Activated CD4-positive, alpha-beta T cell treated with anti-CD3 and anti-CD28 coated beads, Interleukin-2, amount 50 U/mL, for 4 hours (primary cell): ENCODE measurements around the gene CHMP3.
"Not testable (repeated sequence)": the region's sequence is repeated elsewhere in the genome, so short reads cannot be mapped to it uniquely, and the experiment has no call there.

Experiments
- DNase-seq, 2 experiments: peaks; one replicate each; pipeline ENCODE4 v3.0.0-alpha.2; 2020

Gene CHMP3

DNA sequence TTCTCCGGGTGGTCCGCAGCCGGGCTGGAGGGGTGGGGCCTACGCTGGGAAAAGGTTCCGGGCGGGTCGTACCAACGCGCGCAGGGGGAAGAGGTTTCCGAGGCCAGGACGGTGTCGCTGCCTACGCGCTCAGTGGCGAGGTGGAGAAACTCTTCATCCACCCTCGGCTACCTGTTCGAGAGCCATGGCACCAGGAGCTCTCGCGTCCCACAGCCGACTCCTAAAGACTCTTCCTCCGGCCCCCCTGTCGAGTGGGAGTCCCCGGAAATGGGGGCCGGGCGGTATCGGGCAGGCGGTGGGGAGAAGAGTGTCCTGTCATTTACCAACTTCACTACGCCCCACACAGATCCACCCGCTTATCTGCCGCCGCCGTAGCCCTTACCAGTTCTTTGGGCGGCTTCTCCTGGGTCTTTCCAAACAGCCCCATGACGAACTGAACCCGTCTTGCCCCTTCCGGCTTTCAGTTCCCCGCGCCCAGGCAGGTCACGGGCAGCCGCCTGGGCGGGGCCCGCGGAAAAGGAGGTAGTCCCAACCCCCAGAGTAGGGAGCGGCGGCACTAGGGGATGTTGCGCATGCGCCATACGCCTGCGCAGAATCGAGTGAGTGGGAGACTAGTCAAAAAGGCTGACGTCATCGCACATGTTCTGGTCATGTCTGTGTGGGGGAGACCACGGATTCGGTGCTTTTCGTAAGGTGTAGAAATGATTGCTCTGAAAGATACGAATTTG, at the start of gene CHMP3:
TSS of gene CHMP3 (minus strand) at position 522 of the 728 bp plus-strand sequence. CDS start at position 427, 95 bp downstream.
- DNase-seq, result peak; percentile 95

DNA sequence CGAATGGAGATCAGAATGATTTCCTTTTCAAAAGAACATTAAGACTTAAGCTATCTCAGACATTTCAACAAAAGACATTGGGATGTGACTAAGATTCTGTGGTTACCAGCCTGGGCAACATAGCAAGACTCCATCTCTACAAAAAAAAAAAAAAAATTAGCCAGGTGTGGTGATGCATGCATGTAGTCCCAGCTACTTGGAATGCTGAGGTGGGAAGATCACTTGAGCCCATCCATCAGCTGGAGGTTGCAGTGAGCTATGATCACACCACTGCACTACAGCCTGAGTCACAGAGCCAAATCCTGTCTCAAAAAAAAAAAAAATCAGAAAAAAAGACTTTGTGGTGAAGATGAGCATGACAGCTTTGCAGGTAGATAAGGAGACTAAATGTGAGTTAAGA, 47.6 kb upstream of the CHMP3 start:
- DNase-seq, result no peak

- no peak for DNase-seq
Observed at GRCh38 chr2:86608832-86609410, 45.7 kb upstream of the CHMP3 start.

DNA sequence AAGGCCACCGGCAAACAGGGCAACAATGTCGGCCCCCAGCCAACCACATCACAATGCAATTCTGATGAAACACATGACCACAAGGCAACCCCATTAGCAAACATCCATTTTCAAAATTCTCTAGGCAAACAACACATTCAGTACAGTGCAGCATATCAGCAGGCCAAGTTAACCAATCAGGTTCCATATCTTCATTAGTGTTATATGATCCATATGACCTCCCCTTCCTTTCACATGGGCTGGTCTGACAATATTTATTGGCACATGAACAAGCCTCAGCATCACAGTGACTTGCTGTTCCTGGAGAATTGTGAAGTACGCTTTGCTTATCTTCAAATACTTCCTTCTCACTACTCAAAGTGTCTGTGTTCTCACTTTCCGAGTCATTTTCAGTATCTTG, 40.7 kb upstream of the CHMP3 start:
- DNase-seq, result no peak

DNA sequence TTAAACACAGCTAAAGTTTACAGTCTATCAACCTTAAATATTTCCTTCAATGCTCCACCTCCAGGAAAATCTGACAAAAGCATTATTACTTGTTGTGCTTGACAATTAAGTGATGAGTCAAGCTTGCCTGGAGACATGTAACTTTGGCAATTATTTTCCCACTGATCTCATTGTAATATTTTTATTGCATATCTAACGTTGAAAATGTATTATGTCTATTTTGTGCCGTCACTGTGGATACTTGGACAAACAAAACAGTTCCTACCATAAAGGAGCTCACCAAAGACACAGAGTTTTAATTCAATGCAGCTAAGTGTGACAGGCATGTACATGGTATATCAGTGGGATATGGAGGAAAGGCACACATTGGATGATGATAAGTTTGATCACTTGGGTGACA, 35.7 kb upstream of the CHMP3 start:
- no peak for DNase-seq

DNA sequence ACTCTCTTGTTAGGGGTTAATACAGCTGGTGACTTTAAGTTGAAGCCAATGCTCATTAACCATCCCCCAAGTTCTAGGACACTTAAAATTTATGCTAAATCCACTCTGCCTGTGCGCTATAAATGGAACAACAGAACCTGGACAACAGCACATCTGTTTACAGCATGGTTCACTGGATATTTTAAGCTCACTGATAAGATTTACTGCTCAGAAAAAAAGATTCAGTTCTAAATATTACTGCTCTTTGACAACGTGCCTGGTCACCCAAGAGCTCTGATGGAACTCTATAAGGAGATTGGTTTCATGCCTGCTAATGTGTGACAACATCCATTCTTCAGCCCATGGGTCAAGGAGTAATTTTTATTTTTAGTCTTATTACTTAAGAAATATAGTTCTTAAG, 32.9 kb upstream of the CHMP3 start:
- DNase-seq, result no peak

DNA sequence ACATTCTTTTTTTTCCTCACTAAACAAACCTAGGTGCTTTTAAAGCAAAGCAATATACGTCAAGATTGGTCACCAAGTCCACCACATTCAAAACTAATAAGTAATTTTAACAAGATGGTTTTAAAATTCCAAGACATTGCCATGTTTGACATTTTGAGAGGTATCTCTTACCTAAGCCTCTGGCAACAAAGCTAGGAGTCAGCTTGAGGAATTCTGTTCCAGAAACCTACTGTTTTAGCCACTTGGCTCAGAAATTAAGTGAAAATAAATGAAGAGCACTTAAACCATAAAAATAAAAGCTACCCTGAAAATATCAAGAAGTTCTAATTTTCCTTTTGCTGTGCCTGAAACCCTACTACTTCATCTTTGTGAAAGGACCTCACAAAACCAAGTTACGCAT, 30.0 kb upstream of the CHMP3 start:
- DNase-seq, result no peak

- DNase-seq, result no peak
Observed at GRCh38 chr2:86592547-86593230, 29.4 kb upstream of the CHMP3 start.

- DNase-seq, result not testable (repeated sequence)
Observed at GRCh38 chr2:86589701-86590100, 26.5 kb upstream of the CHMP3 start.

DNA sequence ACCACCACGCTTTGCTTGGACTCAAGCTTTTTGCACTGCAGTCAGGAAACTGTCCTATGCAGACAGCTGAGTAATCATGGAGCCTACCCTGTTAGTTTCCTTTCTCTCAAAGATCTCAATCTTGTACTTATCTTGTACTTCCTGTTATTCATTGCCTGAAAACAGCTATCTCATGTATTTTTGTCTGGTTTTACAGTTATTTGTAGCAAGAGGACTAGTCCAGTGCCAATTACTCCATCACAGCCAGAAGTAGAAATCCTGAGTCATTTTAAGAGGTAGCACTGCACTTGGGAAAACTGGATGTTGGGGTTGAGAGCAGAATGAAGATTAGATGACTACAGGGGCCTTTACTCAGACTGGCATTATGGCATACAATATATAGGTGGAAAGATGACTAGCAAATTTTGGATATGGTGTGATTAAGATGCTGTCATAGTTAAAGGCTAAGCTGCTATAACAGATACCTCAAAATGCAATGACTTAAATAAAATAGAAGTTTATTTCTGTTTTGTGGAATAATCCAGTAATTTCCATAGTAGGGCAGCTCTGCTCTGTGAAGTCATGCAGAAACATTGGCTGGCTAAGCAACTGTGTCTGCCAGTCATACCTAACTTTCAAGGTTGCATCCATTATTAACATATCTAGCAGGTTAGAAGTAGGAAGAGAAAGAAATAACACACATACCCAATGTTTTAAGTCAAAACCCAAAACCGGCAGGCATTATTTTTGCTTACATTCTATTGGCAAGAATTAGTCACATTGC, 21.1 kb upstream of the CHMP3 start:
- no peak for DNase-seq

DNA sequence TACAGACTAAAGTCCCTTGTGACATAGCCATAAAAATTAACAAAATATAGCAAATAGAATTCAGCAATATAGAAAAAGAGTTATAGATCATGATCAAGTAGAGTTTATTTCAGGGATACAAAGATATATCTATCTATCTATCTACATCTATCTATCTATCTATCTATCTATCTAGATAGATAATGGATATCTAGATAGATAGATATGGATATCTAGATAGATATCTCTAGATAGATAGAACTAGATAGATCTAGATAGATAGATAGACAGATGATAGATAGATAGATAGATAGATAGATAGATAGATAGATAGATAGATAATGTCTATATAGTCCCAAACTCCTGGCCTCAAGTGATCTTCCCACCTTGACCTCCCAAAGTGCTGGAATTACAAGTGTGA, 17.3 kb upstream of the CHMP3 start:
- no peak for DNase-seq

GRCh38 chr2:86577817-86578456, 14.7 kb upstream of the CHMP3 start:
- DNase-seq, result no peak

- no peak for DNase-seq
Observed at GRCh38 chr2:86570059-86570458, 6.8 kb upstream of the CHMP3 start.

- DNase-seq, result no peak
Observed at GRCh38 chr2:86566821-86567190, 3.6 kb upstream of the CHMP3 start.

DNA sequence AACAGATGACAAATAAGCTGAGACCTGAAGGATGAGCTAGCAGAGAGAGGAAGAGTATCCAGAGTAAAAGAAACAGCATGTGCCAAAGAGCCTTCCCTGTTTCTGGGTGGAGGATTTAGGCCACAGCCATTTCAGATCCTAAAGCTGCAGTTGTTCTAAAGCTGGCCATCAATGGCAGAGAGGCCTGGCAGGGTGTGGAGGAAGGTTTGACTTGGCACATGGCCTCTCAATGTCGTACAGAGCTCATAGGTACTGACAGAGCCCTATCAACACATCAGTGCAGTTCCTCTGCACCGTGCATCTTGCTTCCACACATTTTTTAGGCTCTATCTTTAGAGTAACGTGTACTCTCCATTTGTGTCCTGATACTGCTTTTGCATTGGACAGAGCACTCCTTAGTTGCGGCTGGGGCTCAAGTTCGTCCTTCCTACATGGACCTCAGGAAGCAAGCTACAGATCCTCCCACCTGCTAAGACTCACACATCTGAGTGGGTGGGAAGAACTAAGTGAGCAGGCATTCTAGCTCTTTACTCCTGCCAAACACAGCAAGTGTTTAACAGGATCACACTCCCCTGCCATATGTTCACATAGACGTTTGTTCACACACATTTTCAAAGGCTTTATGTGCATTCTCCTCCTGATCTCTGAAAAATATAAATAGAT, 3.0 kb upstream of the CHMP3 start:
- no peak for DNase-seq

- DNase-seq, result no peak
Observed at GRCh38 chr2:86563650-86564061, 413 bp upstream of the CHMP3 start.

DNA sequence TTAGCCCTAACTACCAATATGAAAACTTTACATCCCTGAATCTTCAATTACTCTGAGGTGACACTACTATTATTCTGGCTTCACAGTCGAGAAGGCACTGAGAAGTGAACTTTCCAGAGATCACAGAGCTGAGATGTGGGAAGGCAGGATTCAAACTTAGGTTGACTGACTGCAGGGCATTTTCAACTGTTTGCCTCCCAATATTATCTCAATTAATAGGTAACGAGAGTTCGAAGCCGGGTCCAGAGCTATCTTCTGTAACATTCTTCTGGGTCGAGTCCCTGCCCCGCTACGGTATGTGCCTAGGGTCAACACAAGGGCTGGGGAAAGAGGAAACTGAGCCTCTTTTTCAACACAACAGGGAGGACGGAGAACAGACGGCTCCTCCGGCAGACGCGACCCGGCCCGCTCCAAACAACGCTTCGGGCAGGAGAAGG, 740 bp downstream of the CHMP3 start:
- no peak for DNase-seq

GRCh38 chr2:86557836-86558235, 5.4 kb downstream of the CHMP3 start:
- no peak for DNase-seq

DNA sequence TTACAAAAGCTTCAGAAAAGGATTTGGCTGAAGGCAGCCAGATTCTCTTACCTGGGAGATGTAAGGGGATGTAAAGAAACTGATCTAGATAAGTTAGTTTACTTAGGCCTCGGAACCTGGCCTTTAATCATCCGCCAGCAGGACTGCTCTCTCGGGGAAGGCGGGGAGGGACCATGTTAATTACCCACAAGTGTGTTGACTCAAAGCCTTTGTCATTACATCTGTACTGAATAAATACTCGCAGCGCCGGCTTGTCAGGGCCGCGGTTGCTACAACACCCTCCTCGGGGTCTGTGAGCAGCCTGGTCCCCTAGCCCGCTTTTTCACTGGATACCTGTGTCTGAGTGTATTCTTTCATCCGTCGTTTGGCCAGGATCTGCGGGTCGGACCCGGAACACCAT, 6.7 kb downstream of the CHMP3 start:
- DNase-seq, result no peak

GRCh38 chr2:86552889-86553288, 10.4 kb downstream of the CHMP3 start:
- no peak for DNase-seq

- DNase-seq, result not testable (repeated sequence)
Observed at GRCh38 chr2:86549963-86550725, 13.1 kb downstream of the CHMP3 start.

DNA sequence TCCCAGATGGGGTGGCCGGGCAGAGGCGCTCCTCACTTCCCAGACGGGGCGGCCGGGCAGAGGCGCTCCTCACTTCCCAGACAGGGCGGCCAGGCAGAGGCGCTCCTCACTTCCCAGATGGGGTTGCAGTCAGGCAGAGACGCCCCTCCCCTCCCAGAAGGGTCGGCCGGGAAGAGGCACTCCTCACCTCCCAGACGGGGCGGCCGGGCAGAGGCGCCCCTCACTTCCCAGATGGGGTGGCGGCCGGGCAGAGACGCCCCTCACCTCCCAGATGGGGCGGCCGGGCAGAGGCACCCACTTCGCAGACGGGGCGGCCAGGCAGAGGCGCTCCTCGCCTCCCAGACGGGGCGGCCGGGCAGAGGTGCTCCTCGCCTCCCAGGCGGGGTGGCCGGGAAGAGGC, 13.8 kb downstream of the CHMP3 start:
- DNase-seq, result not testable (repeated sequence)
